ENCODE measurements around the gene LPCAT2. TPM values are rescaled to one million over a fixed set of nuclear protein-coding genes. Genes with fewer than 3 reads are reported as not detected.
A peak's percentile ranks its signal among the peaks of the same experiment; 100 is the strongest.

Gene LPCAT2
- total RNA-seq, 2 donors from 2014 or later, result 3.3 to 9.1 TPM

DNA sequence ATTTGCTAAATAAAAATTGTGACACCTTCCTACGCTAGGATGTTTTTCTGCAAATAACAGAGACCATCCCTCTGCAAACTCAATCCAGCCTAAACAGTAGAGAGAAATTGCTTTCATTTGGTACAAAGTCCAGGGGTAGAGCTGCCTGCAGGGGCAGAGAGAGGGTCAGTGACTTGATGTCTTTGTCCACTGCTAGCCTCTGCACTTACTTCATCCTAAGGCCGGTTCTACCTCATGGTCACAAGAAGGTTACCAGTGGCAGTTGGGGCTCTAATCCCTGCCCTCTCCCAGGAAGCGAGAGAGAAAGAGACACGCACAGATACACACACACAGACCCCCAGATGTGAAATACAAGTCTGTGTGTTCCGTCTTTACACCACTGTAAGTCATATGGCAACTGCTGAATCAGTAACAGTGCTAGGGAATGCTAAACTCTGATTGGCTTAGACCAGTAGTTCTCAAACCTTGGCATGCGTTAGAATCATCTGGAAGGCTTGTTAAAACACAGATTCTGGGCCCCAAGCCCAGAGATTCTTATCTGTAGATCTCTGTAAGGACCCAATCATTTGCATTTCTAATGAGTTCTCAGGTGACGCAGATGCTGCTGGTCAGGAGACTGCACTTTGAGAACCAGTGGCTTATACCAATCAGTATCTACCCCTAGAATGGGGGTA is 13.1 kb upstream of the LPCAT2 start:
- H3K27ac ChIP-seq, result no peak overlapping the region
- TF ChIP-seq CTCF (IDR thresholded peaks at IDR 0.05), result no peak
- TF ChIP-seq POLR2A (IDR thresholded peaks at IDR 0.05), result no peak
- H3K4me3 ChIP-seq, result no peak overlapping the region
- no peaks in the 10 kb centered on the region for H3K4me1 ChIP-seq
- 67 to 74% methylated on average over 6 to 7 of the region's 7 CpGs for whole genome bisulfite sequencing, 2 donors
- no peaks in the 10 kb centered on the region for H3K9me3 ChIP-seq
- intact Hi-C loops (cut with DNase I), result no loop called here
- ATAC-seq (peak; percentile 42), DNase-seq (no peak)
- no peaks in the 10 kb centered on the region for H3K27me3 ChIP-seq
- H3K36me3 ChIP-seq (replicated peaks in 1 of 2; ENCODE audit: insufficient read depth in 1 of 2, low read depth in 2 of 2), result no peaks in the 10 kb centered on the region

DNA sequence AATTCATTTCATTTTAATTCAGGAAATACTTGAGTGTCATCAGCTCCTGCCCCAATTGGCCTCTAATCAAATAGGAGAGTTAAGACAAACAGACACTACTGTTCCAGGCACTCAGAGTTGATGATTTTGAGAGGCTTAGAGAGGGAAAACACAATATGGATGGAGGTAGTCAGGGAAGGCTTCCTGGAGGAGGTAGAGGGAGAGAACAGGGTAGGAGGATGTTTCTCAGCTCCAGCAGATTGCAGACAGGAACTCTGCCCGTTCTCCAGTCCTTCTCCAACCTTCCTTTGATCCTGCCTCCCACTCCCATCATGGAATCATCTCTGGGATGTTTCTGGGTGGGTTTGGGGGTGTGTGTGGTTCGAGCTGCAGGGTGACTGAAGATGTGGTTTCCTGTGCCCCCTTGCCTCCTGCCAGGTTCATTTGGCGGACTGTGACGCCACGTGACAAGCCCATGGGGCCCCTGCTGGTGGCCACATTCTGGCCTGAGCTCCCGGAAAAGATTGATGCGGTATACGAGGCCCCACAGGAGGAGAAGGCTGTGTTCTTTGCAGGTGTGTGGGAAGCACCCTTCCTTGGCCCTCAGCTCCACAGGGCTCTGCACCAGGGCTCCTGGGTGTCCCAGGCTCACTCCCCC is 12.2 kb upstream of the LPCAT2 start:
- WGBS, 2 donors, result 39 to 66% methylated on average over 8 of the region's 8 CpGs
- no peak for DNase-seq
- Histone ChIP-seq H3K9me3 (no peaks in the 10 kb centered on the region), H3K27me3 (no peaks in the 10 kb centered on the region), H3K27ac (peak overlapping the region in 3 of 4 donors; percentile 9 to 20 (median 10)), H3K4me3 (no peak overlapping the region), H3K4me1 (peaks cover 4% of the 10 kb centered on the region), H3K36me3 (replicated peaks in 1 of 2; ENCODE audit: insufficient read depth in 1 of 2, low read depth in 2 of 2) (no peaks in the 10 kb centered on the region)
- ATAC-seq, result peak; percentile 43
- intact Hi-C loops (cut with DNase I), result no loop called here
- TF ChIP-seq CTCF (IDR thresholded peaks at IDR 0.05), result no peak
- no peak for TF ChIP-seq POLR2A (IDR thresholded peaks at IDR 0.05)

- WGBS, 2 donors, result 72 to 79% methylated on average over 5 of the region's 5 CpGs
- ATAC-seq, result no peak
- Histone ChIP-seq H3K36me3 (replicated peaks in 1 of 2; ENCODE audit: insufficient read depth in 1 of 2, low read depth in 2 of 2) (no peaks in the 10 kb centered on the region), H3K4me1 (peaks cover 13% of the 10 kb centered on the region), H3K27ac (no peak overlapping the region), H3K4me3 (no peak overlapping the region), H3K27me3 (no peaks in the 10 kb centered on the region), H3K9me3 (no peaks in the 10 kb centered on the region)
- TF ChIP-seq CTCF (IDR thresholded peaks at IDR 0.05) (no peak), POLR2A (IDR thresholded peaks at IDR 0.05) (no peak)
- intact Hi-C loops (cut with DNase I), result no loop called here
- no peak for DNase-seq
Observed at GRCh38 chr16:55497558-55497957, 11.3 kb upstream of the LPCAT2 start.

- no peaks in the 10 kb centered on the region for H3K36me3 ChIP-seq (replicated peaks in 1 of 2; ENCODE audit: insufficient read depth in 1 of 2, low read depth in 2 of 2)
- intact Hi-C loops (cut with DNase I), result no loop called here
- 83 to 86% methylated on average over 4 to 6 of the region's 6 CpGs for WGBS, 2 donors
Observed at GRCh38 chr16:55498101-55498500, 10.8 kb upstream of the LPCAT2 start.

More at GRCh38 chr16:55498101-55498500, 10.8 kb upstream of the LPCAT2 start:
- Histone ChIP-seq H3K4me3 (no peak overlapping the region), H3K9me3 (no peaks in the 10 kb centered on the region), H3K27me3 (no peaks in the 10 kb centered on the region), H3K27ac (no peak overlapping the region), H3K4me1 (peaks cover 19% of the 10 kb centered on the region)
- TF ChIP-seq POLR2A (IDR thresholded peaks at IDR 0.05) (no peak), CTCF (IDR thresholded peaks at IDR 0.05) (no peak)
- no peak for ATAC-seq
- DNase-seq, result no peak
